NCI-H510A (cell line): ENCODE data around the gene CRADD.
"Not testable (repeated sequence)": the region's sequence is repeated elsewhere in the genome, so short reads cannot be mapped to it uniquely, and the experiment has no call there.

ENCODE experiments used
- DNase-seq: peaks from one replicate; lab custom pipeline; 2025; lab: John Stamatoyannopoulos, UW

The CRADD gene

DNA sequence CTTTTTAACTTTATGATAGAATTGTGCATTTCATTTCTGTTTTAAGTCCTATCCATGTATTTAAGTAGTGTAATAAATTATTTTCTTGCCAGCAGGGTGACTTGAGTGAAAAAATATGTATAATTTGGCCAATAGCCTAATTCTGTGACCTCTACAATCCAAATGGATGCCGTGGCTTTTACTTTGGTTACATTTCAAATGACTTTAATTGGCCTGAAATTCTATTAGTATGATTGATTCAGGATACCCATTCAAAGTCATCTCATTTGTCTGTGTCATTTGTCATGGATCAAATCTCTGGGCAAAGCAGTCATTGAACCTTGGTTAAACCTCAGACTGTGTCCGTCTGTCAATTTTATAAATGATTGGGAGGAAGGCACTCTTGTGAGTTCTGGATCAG, 29.6 kb downstream of the CRADD start:
- DNase-seq, result no peak

DNA sequence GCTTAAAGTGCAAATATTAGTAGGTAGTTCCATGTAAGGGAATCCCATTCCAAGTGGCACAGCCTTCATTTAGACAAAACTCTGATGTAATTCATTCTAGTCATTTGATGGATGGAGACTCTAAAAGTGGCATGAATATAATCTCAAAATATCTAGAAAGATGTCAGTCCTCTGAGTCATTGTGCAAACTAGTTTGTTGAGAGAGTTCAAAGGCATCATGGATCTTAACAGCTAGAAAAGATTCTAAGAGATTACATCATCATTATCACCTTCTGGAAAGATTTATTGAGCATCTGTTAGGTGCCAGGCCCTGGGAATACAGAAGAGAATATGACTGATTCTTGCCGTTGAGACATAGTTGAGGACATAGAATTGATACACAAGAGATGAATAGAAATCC, 30.7 kb downstream of the CRADD start:
- no peak for DNase-seq

GRCh38 chr12:93708952-93709351, 31.8 kb downstream of the CRADD start:
- no peak for DNase-seq

DNA sequence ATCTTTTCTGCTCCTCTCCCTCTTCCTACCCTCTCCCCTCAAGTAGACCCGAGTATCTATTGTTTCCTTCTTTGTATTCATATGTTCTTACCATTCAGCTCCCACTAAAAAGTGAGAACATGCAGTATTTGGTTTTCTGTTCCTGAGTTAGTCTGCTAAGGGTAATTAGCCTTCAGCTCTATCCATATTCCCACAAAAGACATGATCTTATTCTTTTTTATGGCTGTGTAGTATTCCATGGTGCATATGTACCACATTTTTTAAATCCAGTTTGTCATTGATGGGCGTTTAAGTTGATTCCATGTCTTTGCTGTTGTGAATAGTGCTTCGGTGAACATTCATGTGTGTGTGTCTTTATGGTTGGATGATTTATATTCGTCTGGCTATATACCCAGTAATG, 32.2 kb downstream of the CRADD start:
- DNase-seq, result no peak

- DNase-seq, result no peak
Measured at GRCh38 chr12:93710574-93710926, 33.4 kb downstream of the CRADD start.

GRCh38 chr12:93711502-93711901, 34.3 kb downstream of the CRADD start:
- DNase-seq, result not testable (repeated sequence)

GRCh38 chr12:93712200-93712599, 35.0 kb downstream of the CRADD start:
- DNase-seq, result no peak

DNA sequence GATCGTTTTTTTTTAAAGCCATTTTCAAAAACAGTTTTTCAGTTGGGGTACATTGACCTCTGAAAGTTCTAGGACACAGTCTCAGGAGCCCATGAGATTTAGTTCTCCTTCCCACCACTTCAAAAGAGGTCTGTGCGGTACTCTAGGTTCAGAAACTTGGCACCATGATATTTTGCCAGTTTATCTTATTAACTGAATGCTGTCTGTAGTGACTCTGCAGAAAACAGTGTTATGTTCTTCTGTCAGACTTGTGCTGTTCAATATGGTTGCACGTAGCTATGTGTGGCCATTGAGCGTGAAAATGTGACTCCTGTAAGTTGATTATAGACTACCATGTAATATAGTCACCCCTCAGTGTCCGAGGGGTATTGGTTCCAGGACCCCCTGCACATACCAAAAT, 35.9 kb downstream of the CRADD start:
- no peak for DNase-seq

DNA sequence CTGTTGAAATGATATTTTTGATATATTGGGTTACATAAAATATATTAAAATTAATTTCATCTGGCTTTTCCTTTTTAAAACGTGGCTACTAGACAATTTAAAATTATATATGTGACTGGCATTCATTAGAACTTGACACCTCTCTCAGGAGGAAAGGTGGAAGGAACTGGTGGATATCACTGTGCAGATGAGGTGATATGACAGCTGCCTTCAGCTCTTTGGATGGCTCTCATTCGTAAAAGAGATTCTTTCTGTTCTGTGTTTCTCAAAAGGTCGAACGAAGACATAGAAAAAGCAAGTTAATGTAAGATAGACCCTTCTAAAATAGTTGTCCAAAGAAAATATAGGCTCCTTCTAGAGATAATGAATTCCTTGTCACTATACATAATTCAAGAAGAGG, 36.6 kb downstream of the CRADD start:
- no peak for DNase-seq

- no peak for DNase-seq
Measured at GRCh38 chr12:93714382-93714781, 37.2 kb downstream of the CRADD start.

GRCh38 chr12:93719710-93720109, 42.5 kb downstream of the CRADD start:
- DNase-seq, result no peak

- DNase-seq, result no peak
Measured at GRCh38 chr12:93720559-93720958, 43.4 kb downstream of the CRADD start.

DNA sequence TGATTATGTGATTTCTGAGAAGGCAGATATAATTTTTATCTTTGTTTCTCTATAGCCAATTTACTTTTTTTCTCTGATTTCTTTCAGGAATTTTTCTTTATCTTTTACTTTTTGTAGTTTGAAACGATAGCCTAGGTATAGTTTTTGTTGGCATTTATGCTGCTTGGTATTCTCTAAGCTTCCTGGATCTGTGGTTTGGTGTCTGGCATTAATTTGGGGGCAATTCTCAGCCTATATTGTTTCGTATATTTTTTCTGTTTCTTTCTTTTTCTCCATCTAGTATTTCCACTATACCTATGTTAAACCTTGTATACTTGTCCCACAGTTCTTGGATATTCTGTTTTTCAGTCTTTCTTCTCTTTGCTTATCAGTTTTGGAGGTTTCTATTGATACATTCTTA, 45.0 kb downstream of the CRADD start:
- DNase-seq, result no peak

DNA sequence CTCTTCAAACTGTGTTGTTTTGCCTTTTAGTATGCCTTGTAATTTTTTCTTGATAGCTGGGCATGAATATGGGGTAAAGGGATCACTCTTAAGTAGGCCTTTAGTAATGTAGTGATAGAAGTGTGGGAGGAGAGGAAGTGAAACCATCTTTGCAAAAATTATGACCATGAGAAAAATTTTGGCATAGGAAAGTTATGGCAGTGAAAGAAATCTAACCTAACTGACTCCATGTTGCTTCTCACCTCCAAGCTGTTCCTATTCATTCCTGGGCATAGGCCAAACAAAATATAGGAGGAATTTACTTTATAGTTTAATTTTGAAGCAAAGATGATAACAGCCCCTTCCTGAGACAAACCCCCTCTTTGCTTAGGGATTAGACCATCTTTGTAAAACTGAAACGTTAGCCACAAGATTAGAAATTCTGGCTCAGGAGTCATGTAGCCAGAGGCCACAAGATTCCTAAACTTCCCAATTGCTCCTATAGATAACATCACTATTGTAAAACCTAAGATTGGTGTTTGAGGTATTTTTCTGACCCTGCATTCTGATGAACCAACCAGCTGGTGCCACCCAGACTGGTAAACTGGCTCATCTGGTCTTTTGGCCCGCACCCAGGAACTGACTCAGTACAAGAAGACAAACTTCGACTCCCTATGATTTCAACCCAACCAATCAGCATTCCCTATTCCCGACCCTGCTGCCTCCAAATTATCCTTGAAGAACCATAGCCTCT, 45.8 kb downstream of the CRADD start:
- no peak for DNase-seq

DNA sequence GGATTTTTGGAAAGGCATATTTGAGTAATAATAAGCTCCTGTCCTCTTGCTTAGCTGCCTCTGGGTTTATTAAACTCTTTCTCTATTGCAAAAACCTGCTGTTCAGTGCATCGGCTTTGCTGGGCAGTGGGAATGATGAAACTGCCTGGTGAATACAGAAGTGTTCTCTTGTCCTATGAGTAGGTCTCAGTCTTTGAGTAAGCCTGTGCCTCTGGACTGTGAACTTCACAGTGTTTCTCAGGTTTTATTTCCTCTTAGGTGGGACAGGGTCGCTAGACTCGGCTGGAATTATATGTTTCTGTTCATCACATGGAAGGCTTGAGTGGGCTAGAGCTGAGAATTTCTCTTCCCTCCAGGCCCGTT, 46.4 kb downstream of the CRADD start:
- no peak for DNase-seq

- no peak for DNase-seq
Measured at GRCh38 chr12:93725531-93725930, 48.4 kb downstream of the CRADD start.

DNA sequence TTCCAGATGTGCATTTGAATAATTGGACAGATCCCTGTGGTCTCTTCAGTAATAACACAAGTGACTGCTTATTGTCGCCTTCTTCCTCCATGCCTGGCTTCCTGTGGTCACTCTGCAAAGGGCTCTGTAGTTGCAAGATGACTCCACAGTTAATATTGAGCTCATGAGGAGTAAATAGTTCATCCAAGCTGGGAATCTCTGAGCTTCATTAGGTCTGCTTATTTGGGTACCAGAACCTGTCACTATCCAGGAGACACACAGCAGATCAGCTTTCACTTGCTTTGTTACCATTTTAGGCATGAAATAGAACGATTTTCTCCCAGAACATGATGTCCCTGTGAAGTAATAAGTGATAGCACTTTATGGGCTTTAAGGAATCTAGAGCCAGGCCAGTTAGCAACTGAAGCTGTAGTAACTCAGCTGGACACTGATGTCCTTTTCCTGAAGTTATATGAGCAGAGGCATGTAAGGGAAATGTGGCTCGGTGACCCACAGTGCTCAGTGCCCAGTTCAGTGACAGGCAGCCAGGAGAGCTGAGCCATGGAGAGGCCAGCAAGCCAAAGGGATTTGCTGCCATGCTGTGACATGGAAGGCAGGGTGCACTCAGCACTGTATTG, 50.1 kb downstream of the CRADD start:
- DNase-seq, result no peak

DNA sequence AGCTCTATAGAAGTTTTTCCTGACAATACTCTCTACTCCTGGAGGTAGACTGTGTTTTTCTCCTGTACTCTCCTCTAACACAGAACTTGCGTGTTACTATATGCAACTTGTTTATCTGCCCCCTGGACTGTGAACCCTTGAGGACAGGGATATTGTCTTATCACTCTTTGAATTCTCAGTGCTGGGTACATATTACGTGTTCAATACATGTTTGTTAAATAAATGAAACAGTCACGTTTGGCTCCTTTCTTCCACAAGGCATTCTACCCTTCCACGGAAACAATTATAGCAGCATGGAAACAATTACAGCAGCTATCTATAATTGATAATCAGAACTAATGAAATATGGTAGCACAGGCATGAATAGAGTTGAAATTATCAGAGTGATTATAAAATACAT, 50.7 kb downstream of the CRADD start:
- no peak for DNase-seq

DNA sequence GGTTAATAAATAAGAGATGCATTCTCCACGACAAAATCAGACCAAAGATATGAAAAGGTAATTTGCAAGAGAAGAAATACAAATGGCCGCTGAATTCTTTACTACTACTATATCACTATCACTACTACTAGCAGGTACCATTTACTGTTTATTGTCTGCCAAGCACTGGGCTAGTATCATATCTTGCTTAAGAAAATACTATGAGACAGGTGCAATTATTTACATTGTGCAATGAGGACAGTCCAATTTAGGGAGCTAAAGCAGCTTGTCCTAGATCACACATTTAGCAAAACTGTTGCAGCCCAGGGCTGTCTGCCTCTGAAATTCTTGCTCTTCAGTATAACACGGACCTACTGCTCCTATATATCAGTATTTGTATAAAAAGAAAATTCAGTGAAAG, 52.8 kb downstream of the CRADD start:
- DNase-seq, result no peak

DNA sequence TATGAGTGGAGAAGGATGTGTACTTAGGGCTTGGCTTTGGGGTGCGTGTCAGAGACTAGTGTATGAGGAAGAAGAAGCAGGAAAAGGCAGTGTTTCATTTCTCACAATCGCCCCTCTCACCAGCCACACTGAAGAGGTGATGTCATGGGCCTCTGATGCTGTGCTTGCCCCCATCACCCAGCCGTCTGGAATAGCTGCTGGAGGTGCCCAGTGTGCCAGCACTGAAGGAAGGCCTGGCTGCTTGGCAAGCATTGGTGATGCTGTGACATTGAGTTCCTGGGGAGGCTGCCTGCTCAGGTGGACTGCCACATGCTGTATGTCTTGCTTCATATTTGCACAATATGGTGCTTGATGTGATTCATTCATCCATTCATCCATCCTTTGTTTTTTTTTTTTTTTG, 56.2 kb downstream of the CRADD start:
- no peak for DNase-seq

- no peak for DNase-seq
Measured at GRCh38 chr12:93733928-93734327, 56.8 kb downstream of the CRADD start.

DNA sequence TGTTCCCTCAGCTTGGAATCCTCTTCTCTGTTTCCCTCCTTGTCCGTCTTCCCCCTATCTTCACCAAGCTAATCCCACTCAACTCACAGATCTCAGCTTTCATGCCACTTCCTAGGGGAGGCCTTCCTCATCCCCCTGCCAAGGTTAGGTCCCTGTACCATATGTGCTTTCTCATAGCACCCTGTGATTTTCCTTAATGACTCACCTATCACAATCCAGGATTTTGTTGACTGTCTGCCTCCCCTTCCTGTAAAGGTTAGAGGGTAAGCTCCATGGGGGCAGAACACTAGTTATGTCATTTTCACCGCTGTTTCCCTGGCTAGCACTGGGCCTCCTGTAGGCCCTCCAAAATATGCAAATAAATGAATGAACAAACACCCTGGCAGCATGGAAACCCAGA, 57.6 kb downstream of the CRADD start:
- no peak for DNase-seq

DNA sequence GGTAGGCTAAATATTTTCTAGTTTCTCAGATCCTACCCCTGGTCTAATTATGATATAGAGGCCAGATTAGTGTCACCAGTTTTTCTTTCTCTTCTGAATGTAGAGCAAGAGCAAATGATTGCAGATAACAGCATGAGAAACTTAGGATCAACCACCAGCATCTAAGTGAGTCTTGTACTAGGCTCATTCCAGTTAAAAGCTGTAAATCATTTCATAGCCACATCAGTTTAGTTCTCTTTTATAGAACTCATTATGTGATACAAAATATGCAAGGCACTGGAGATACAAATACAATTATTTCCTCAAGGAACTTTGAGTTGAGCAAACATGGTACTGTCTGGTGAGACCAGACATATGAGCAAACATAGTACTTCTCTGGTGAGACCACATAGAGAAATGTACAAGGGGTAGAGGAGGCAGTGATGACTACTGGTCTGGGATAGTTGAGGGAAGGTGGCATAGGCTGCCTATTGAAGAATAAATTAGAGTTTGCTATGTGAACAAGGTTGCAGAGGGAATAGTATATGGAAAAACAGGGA, 59.5 kb downstream of the CRADD start:
- no peak for DNase-seq
